HG03439 (cell line): Measurements from ENCODE around the gene KIF1A.
"Not testable (repeated sequence)": the region's sequence is repeated elsewhere in the genome, so short reads cannot be mapped to it uniquely, and the experiment has no call there.

Experiments used
- ATAC-seq: cut with Tn5 transposase; IDR thresholded peaks from one replicate; pipeline ENCODE4 v1.9.1; 2021; ENCODE audit warnings: mild to moderate bottlenecking, moderate library complexity; ENCODE audit not compliant: unreplicated experiment

The KIF1A gene

GRCh38 chr2:240787521-240788472 lies 32.2 kb downstream of the KIF1A start:
- ATAC-seq = no peak

DNA sequence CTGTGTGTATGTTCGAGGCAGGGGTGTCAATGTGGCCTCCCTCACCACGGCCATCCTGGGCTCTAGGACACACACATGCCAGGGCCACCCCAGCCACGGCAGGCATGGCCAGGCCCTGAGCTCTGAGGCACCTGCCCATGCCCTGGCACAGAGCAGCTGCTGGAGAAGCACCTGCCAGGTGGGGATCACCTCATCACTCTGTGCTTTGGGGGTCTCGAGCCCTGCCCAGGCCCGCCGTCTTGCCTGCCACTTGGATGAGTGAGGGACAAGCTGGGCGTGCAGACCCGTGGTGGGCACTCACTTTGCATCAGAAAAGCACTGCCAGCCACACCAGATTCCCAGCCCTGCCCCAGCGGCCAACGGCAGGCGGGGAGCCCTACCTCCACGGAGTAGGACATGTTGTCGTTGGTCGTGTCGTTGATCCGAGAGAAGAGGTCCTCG lies 33.1 kb downstream of the KIF1A start:
- no peak for ATAC-seq

- no peak for ATAC-seq
Observed at GRCh38 chr2:240786355-240786841, 33.6 kb downstream of the KIF1A start.

- ATAC-seq = no peak
Observed at GRCh38 chr2:240785424-240786335, 34.3 kb downstream of the KIF1A start.

GRCh38 chr2:240784629-240785423 lies 35.2 kb downstream of the KIF1A start:
- ATAC-seq = no peak

GRCh38 chr2:240783819-240784621 lies 36.0 kb downstream of the KIF1A start:
- ATAC-seq = no peak

DNA sequence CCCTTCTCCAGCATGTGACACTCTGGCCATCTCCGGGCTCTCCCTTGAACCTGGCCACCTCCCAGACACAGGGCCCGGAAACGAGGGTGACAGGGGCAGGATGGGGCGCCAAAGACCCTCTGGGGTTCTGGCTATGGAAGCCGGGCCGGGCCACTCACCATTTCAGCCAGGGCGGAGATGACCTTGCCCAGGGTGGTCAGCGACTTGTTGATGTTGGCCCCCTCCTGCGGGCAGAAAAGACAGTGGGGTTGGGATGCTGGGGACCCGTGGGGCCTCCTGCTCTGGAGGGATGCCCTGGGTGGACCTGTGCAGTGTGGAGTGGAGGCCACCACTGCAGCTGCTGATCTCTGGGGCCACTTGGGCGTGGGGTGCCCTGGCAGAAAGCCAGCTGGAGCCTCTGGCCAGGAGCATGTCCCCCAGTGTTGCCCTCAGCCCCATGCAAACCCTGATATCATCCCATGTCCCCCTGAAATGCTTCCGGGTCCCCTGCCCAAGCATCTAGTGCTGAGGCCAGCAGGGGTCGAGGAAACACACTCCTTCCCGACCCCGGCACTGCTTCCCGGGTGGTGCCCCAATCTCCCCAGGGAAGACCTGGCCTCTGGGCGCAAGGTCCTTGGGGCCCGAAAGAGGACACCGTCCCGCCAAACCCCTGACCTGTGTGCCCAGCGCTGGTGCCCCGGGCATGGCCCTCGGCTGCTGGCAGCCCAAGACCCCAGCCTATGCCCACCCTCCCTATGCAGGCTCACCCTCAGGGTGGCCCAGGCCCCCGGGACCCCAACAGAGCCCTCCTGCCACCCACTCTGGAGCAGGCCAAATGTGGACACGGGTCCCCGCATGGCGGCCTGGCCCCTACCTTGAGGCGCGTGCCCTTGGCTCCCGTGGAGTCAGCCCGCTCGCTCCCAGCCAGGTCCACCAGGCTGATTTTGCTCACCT lies 36.9 kb downstream of the KIF1A start:
- ATAC-seq = no peak

DNA sequence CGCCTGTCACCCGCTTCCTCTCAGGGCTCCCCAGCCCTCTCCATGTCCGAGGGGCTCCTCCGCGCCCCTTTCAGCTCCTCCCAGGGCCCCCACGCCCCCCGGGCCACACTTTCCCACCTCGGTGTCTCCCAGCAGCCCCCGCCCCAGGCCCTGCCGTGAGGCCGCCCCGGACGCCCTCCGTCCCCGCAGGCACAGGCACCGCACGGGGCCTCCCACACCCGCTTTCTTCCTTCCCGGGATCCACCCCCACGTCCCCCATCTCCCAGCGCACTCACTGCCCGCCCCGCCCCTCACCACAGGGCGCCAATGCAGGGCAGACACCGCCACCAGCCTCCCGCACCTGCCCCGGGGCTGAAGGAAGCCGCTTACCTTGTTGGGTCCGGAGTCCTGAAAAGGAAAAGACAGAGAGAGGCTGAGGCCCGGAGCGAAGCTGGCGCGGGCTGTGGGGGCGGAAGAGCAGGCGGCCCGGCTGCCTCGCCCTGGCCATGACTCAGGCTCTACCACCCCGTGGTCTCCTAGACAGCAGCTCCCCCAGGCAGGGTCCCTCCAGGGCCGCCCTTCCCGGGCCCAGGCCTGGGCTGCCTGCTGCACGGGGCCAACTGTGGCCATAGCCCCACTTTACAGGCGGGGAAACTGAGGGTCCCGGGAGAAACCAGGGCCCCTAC lies 37.7 kb downstream of the KIF1A start:
- no peak for ATAC-seq

GRCh38 chr2:240781471-240782220 lies 38.4 kb downstream of the KIF1A start:
- ATAC-seq = no peak

GRCh38 chr2:240780023-240780700 lies 39.9 kb downstream of the KIF1A start:
- no peak for ATAC-seq

- not testable (repeated sequence) for ATAC-seq
Observed at GRCh38 chr2:240779250-240779832, 40.7 kb downstream of the KIF1A start.

GRCh38 chr2:240778426-240778825 lies 41.6 kb downstream of the KIF1A start:
- no peak for ATAC-seq

GRCh38 chr2:240777456-240778212 lies 42.4 kb downstream of the KIF1A start:
- ATAC-seq = no peak

- ATAC-seq = no peak
Observed at GRCh38 chr2:240775905-240776304, 44.1 kb downstream of the KIF1A start.

GRCh38 chr2:240774856-240775255 lies 45.2 kb downstream of the KIF1A start:
- no peak for ATAC-seq

DNA sequence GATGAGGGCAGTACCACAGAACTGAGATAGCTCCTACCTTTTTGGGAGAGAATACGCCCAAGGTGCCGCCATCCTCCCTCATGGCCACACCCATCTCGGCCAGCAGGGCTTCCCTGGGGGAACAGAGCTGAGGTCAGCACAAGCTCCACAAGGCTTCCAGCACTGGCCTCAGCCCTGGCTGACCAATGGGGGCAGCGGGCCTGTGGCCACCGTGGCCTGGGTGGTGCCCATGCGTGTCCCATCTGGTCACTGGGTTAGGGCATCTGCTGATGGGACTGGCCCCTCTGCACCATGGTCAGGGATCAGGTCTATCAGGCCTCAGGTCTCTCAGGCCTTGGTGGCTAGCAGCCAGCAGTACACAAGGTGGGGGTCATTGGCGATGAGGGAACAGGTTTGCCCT lies 50.9 kb downstream of the KIF1A start:
- ATAC-seq = no peak
